Spinal cord (tissue), 10 donors: Measurements from ENCODE around the gene OR10H4. TPM values are rescaled to one million over a fixed set of nuclear protein-coding genes. Genes with fewer than 3 reads are reported as not detected.
"Not testable (repeated sequence)": the region's sequence is repeated elsewhere in the genome, so short reads cannot be mapped to it uniquely, and the experiment has no call there.

Experiments
- DNase-seq, 6 donors: peaks; one replicate each; pipeline versions ENCODE4 v3.0.0 to v3.0.0-alpha.2; 2013 to 2015; ENCODE audit warnings: low spot score in 6 of 6, low read depth in 4 of 6
- H3K27ac ChIP-seq: one replicate; pipeline ENCODE4 v1.5.1; 2013; ENCODE audit warnings: low read depth, low read length, control low read depth
- H3K27me3 ChIP-seq: one replicate; pipeline ENCODE4 v1.6.1; 2013; ENCODE audit warnings: low read length; ENCODE audit not compliant: control insufficient read depth, insufficient read depth
- H3K36me3 ChIP-seq: one replicate; pipeline ENCODE4 v1.6.1; 2013; ENCODE audit warnings: low read length; ENCODE audit not compliant: control insufficient read depth, insufficient read depth
- H3K4me1 ChIP-seq: one replicate; pipeline ENCODE4 v1.6.1; 2013; ENCODE audit warnings: low read length; ENCODE audit not compliant: control insufficient read depth, insufficient read depth
- H3K4me3 ChIP-seq: one replicate; pipeline ENCODE4 v1.5.1; 2013; ENCODE audit warnings: low read depth, low read length, control low read depth
- H3K9me3 ChIP-seq: one replicate; pipeline ENCODE4 v1.6.1; 2013; ENCODE audit warnings: low read length; ENCODE audit not compliant: control insufficient read depth, insufficient read depth
- WGBS: methylation state at CpG from one replicate; pipeline ENCODE4 v1.1.5; 2013; ENCODE audit warnings: missing lambda C conversion rate; ENCODE audit not compliant: insufficient coverage; 5-methylcytosine and 5-hydroxymethylcytosine counted together
- polyA plus RNA-seq, 2 donors: library from polyadenylated mRNA; unstranded; fragments of 120-200 nt; gene quantifications; one replicate each; pipeline ENCODE4 v1.2.1, GENCODE V29; 2013; ENCODE audit not compliant: insufficient read length in 2 of 2
- total RNA-seq, 2 donors: library from RNA; depleted of rRNA in 1 of 2; stranded (reverse); fragments of 120-200 nt in 1 of 2; fragments of >200 nt in 1 of 2; gene quantifications; one replicate each; pipeline versions ENCODE4 v1.2.3 to v1.2.4, GENCODE V29; 2013 to 2014
- donor health status: healthy.

Gene OR10H4
- total and polyA plus RNA-seq, 4 donors: not detected

- H3K9me3 ChIP-seq: no peaks in the 10 kb centered on the region
- no peaks in the 10 kb centered on the region for H3K36me3 ChIP-seq
- H3K4me3 ChIP-seq: no peak overlapping the region
- no peaks in the 10 kb centered on the region for H3K4me1 ChIP-seq
- DNase-seq: no peak
- no peaks in the 10 kb centered on the region for H3K27me3 ChIP-seq
- H3K27ac ChIP-seq: no peak overlapping the region
- WGBS: 73% methylated on average over 3 of the region's 5 CpGs
Measured at GRCh38 chr19:15974856-15975255, 26.0 kb downstream of the OR10H4 start.

GRCh38 chr19:15976836-15977689 is 28.3 kb downstream of the OR10H4 start:
- no peak for DNase-seq
- Histone ChIP-seq H3K4me1 (no peaks in the 10 kb centered on the region), H3K27ac (no peak overlapping the region), H3K4me3 (no peak overlapping the region), H3K27me3 (no peaks in the 10 kb centered on the region), H3K36me3 (no peaks in the 10 kb centered on the region), H3K9me3 (no peaks in the 10 kb centered on the region)
- WGBS: 32% methylated on average over 4 of the region's 10 CpGs

- no peaks in the 10 kb centered on the region for H3K4me1 ChIP-seq
- 62% methylated on average over 6 of the region's 7 CpGs for WGBS
Measured at GRCh38 chr19:15977690-15978089, 28.9 kb downstream of the OR10H4 start.

GRCh38 chr19:15979293-15979692 is 30.5 kb downstream of the OR10H4 start:
- peaks cover 3% of the 10 kb centered on the region for H3K9me3 ChIP-seq

More at GRCh38 chr19:15977690-15978089, 28.9 kb downstream of the OR10H4 start:
- Histone ChIP-seq H3K27me3 (no peaks in the 10 kb centered on the region), H3K9me3 (no peaks in the 10 kb centered on the region), H3K4me3 (no peak overlapping the region), H3K27ac (no peak overlapping the region), H3K36me3 (no peaks in the 10 kb centered on the region)
- no peak for DNase-seq

GRCh38 chr19:15985831-15986230 is 37.0 kb downstream of the OR10H4 start:
- H3K27ac ChIP-seq, H3K9me3 ChIP-seq, H3K27me3 ChIP-seq, H3K4me1 ChIP-seq, DNase-seq, H3K36me3 ChIP-seq, H3K4me3 ChIP-seq: not testable (repeated sequence)
- WGBS: 84% methylated on average over 3 of the region's 6 CpGs

More at GRCh38 chr19:15979293-15979692, 30.5 kb downstream of the OR10H4 start:
- Histone ChIP-seq H3K27me3 (no peaks in the 10 kb centered on the region), H3K36me3 (no peaks in the 10 kb centered on the region), H3K4me1 (no peaks in the 10 kb centered on the region), H3K27ac (no peak overlapping the region), H3K4me3 (no peak overlapping the region)
- WGBS: 79% methylated on average over 3 of the region's 4 CpGs
- DNase-seq: no peak

DNA sequence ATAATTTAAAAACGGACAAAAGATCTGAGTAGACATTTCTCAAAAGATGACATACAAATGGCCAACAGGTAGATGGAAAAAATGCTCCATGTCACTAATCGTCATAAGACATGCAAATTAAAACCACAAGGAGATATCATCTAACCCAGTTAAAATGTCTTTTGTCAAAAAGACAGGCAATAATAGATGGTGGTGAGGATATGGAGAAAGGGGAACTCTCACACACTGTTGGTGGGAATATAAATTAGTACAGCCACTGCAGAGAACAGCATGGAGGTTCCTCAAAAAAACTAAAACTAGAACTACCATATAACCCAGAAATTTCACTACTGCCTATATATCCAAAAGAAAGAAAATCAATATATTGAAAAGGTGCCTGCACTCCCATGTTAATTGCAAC is 37.9 kb downstream of the OR10H4 start:
- H3K27ac ChIP-seq: no peak overlapping the region
- DNase-seq: no peak
- WGBS: no CpG with 5 or more reads among the region's 2 CpGs
- no peaks in the 10 kb centered on the region for H3K4me1 ChIP-seq
- H3K36me3 ChIP-seq: no peaks in the 10 kb centered on the region
- no peaks in the 10 kb centered on the region for H3K27me3 ChIP-seq
- no peak overlapping the region for H3K4me3 ChIP-seq
- peaks cover 3% of the 10 kb centered on the region for H3K9me3 ChIP-seq

DNA sequence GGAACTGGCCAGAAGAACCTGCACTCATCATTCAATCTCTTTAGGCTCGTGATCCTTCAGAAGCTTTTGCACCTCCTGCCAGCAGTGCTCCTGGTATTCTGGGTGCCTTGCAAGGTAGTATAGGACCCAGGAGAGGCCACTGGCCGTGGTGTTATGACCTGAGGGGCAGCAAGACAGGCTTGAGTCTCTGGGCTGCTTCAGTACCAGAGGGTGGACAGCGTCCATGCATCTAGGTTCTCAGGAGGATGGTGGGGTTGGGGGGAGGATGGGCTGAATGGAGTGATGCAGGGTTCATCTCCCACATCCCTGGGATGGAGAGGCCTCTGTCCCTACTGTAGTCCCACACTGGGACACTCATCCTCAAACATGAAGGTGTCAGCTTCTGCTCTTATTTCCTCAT is 41.1 kb downstream of the OR10H4 start:
- Histone ChIP-seq H3K27me3 (no peaks in the 10 kb centered on the region), H3K27ac (no peak overlapping the region), H3K36me3 (no peaks in the 10 kb centered on the region), H3K4me3 (no peak overlapping the region), H3K9me3 (no peaks in the 10 kb centered on the region), H3K4me1 (no peaks in the 10 kb centered on the region)
- no peak for DNase-seq
- 35% methylated on average over 2 of the region's 3 CpGs for WGBS

GRCh38 chr19:15991602-15992001 is 42.8 kb downstream of the OR10H4 start:
- no peak for DNase-seq
- H3K4me3 ChIP-seq: no peak overlapping the region
- H3K27ac ChIP-seq: no peak overlapping the region
- no peaks in the 10 kb centered on the region for H3K36me3 ChIP-seq
- H3K27me3 ChIP-seq: no peaks in the 10 kb centered on the region
- no peaks in the 10 kb centered on the region for H3K4me1 ChIP-seq
- H3K9me3 ChIP-seq: no peaks in the 10 kb centered on the region

GRCh38 chr19:15992014-15992413 is 43.2 kb downstream of the OR10H4 start:
- H3K4me3 ChIP-seq: no peak overlapping the region
- no peaks in the 10 kb centered on the region for H3K4me1 ChIP-seq
- no peak for DNase-seq
- H3K36me3 ChIP-seq: no peaks in the 10 kb centered on the region
- H3K9me3 ChIP-seq: no peaks in the 10 kb centered on the region
- WGBS: 71% methylated on average over 4 of the region's 5 CpGs
- no peak overlapping the region for H3K27ac ChIP-seq
- H3K27me3 ChIP-seq: no peaks in the 10 kb centered on the region

DNA sequence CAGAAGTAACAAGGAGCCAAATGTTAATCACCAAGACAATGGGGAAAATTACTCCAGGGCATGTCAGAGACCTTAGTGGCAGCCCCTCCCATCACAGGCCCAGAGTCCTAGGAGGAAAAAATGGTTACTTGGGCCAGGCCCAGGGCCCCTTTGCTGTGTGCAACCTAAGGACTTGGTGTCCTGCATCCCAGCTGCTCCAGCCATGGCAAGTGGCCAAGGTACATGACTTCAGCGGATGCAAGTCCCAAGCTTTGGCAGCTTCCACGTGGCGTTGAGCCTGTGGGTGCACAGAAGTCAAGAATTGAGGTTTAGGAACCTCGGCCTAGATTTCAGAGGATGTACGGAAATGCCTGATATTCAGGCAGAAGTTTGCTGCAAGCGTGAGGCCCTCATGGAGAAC is 46.7 kb downstream of the OR10H4 start:
- H3K4me1 ChIP-seq: no peaks in the 10 kb centered on the region
- H3K27ac ChIP-seq: no peak overlapping the region
- 72% methylated on average over 3 of the region's 6 CpGs for WGBS
- no peaks in the 10 kb centered on the region for H3K36me3 ChIP-seq
- no peak overlapping the region for H3K4me3 ChIP-seq
- no peaks in the 10 kb centered on the region for H3K9me3 ChIP-seq
- no peak for DNase-seq
- H3K27me3 ChIP-seq: no peaks in the 10 kb centered on the region
